Raji (cell line): Measurements from ENCODE around the gene TANC1.

ENCODE experiments used
- POLR2A ChIP-seq: IDR thresholded peaks from 2 replicates; pipeline ENCODE4 v1.6.1; 2011; ENCODE audit warnings: low read depth, low read length, control low read depth; ENCODE audit not compliant: insufficient read depth

The TANC1 gene

GRCh38 chr2:159172403-159172802 is 204.0 kb downstream of the TANC1 start:
- TF ChIP-seq POLR2A: no peak

DNA sequence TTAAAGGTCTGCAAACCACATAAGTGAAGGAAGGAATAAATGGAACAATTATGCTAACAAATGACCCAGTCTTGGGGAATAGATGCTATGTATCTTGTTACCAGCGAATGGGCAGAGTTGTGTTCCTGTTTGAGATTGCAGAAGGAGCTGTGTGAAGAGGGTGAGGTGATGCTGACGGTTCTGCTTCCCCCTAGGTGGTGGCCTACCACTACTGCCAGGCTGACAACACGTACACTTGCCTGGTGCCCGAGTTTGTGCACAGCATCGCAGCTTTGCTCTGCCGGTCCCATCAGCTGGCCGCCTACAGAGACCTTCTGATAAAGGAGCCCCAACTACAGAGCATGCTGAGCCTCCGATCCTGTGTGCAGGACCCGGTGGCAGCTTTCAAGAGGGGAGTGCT is 206.3 kb downstream of the TANC1 start:
- TF ChIP-seq POLR2A: no peak

DNA sequence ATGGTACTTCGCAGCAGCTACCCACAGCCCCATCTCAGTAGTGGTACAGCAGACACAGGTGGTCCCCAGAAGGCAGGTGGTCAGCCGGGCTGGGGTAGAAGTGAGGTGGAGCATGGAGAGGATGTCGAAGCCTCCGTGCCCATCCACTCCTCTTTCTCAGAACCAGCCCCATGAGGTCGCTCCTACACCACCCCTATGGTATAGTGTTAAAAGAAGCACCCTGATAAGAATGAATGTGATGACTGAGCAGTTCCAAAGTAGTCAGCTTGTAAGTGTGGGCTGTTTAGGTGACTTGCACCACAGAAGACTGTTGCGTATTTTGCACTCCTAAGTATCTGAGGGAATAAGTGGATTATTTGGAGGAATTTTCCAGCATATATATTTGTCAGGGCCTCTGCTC is 206.7 kb downstream of the TANC1 start:
- TF ChIP-seq POLR2A: no peak

DNA sequence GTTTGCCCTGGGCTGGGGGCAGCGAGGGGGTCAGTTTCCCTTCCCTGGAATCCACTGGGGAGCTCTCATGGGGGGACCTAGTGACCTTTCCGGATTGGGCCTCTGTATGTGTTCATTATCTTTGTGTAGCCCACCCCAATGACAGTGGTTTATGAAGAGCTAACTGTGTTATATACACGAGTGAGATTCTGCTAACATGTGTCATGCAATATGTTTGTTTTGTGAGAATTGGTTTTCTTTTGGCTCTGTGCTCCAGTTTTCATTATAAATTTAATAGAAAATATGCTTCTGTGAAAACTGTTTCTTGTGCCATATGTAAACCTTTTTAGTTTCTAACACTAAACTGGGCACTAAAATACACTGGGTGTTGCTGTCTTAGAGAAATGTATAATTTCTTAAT is 207.5 kb downstream of the TANC1 start:
- TF ChIP-seq POLR2A: no peak

DNA sequence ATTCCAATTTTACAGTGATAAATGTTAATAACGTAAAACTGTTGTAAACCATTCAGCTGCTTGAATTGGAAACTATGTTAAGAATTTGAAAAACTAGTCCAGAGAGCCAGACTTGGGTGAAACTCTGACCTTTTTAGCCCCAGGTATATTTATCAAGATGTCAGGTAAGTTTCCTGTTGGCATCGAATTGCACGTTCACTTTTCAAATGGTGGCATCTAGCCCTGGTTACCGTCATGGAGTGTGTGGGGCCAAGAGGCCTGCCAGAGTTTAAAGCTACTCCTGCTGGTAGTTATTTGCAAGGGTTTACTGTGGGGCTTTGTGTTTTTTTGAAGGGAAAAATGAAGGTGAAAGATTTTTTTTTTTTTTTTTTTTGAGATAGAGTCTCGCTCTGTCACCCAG is 208.1 kb downstream of the TANC1 start:
- no peak for TF ChIP-seq POLR2A

- no peak for TF ChIP-seq POLR2A
Measured at GRCh38 chr2:159177357-159177756, 208.9 kb downstream of the TANC1 start.

- TF ChIP-seq POLR2A: no peak
Measured at GRCh38 chr2:159177957-159178356, 209.5 kb downstream of the TANC1 start.

DNA sequence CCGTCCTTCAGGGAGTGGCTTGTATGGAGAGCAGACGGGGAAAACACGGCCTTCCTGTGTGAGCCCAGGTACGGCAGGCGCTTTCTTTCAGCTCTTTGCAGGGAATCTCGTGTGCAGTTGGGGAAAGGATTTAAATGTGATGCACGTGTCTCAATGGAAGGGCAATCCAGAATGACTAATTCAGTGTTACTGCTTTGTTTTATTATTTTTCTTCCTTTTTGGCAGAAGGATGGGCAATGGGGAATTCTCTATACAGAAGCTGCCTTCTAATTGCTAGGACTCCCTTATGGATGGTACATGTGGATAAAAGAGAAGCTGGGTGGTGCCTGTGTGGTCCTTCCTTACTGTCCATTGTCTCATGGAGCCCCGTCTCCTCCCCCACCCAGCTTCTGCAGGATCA is 210.7 kb downstream of the TANC1 start:
- no peak for TF ChIP-seq POLR2A

DNA sequence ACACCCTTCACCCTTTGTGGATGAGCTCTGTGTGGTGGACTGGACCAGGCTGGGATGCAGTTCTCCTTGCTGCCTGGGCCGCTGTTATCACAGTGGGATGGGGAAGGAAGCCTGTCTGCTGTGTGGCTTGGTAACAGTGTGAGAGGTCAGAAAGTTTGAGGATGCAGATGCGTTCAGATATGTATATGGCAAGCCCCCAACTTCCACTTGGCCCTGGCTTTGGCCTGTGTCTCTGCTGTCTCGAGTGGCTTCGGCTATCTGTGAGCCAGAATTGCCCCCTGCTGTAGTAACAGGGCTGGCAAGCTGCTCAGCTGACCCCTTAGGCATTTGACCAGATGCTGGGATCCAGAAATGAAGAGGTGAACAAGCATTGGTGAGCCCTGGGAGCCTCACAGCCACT is 211.3 kb downstream of the TANC1 start:
- no peak for TF ChIP-seq POLR2A

GRCh38 chr2:159183346-159183745 is 214.9 kb downstream of the TANC1 start:
- TF ChIP-seq POLR2A: no peak

- TF ChIP-seq POLR2A: no peak
Measured at GRCh38 chr2:159185401-159186130, 217.1 kb downstream of the TANC1 start.

DNA sequence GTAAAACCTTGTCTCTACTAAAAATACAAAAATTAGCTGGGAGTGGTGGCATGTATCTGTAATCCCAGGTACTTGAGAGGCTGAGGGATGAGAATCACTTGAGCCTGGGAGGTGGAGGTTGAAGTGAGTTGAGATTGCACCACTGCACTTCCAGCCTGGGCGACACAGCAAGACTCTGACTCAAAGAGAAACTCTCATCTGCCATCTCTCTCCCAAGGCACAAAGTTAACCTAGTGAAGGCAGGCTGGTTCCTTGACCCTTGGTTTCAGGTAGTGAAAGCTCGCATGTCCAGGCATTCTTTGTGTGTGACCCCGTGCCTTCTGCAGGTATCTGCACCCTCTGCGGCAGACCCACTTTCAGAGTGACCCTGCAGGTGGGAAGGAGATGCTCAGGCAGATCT is 218.0 kb downstream of the TANC1 start:
- TF ChIP-seq POLR2A: no peak

GRCh38 chr2:159187106-159187505 is 218.7 kb downstream of the TANC1 start:
- TF ChIP-seq POLR2A: no peak

GRCh38 chr2:159188449-159188848 is 220.0 kb downstream of the TANC1 start:
- TF ChIP-seq POLR2A: no peak

DNA sequence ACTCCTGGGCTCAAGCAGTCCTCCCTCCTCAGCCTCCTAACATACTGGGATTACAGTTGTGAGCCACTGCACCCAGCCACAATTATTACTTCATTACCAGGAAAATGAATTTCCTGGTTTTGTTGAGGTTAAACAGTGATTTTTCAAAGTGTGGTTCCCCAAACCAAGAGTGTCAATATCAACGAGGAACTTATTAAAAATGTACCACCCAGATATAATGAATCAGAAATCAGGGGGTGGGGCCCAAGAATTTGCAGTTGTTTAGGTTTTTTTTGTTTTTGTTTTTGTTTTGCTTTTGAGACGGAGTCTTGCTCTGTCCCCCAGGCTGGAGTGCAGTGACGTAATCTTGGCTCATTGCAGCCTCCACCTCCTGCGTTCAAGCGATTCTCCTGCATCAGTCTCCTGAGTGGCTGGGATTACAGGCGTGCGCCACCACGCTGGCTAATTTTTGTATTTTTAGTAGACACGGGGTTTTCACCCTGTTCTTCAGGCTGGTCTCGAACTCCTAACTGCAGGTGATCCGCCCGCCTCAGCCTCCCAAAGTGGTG is 224.0 kb downstream of the TANC1 start:
- no peak for TF ChIP-seq POLR2A

DNA sequence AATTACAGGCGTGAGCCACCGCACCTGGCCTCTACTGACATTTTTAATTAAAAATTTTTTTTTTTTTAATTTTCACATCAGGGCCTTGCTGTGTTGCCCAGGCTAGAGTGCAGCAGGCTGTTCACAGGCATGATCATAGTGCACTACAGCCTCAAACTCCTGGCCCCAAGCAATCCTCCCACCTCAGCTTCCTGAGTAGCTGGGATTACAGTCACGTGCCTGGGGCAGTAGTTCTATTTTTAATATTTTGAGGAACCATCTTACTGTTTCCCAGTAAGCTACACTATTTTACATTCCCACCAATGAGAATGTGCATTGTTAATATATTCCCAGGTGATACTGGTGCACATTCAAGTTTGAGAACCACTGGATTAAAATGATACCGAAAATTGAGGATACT is 225.4 kb downstream of the TANC1 start:
- TF ChIP-seq POLR2A: no peak

DNA sequence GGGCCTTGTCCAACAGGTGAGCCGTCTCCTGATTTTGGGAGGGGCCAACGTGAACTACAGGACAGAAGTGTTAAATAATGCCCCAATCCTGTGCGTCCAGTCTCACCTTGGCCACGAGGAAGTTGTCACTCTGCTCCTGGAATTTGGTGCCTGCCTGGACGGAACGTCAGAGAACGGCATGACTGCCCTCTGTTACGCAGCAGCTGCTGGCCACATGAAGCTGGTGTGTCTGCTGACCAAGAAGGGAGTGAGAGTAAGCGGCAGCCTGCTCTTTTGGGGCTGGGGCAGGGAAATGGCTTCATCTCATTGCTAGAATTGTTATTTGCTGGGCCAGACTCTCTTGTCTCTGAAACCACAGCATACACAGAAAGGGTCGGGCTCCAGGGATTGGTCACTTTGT is 225.8 kb downstream of the TANC1 start:
- no peak for TF ChIP-seq POLR2A
